HG02759 (cell line): ENCODE data around the gene ULBP1.
A peak's percentile ranks its signal among the peaks of the same experiment; 100 is the strongest.
"Not testable (repeated sequence)": the region's sequence is repeated elsewhere in the genome, so short reads cannot be mapped to it uniquely, and the experiment has no call there.

Source experiments
- ATAC-seq: cut with Tn5 transposase; IDR thresholded peaks from one replicate; pipeline ENCODE4 v1.9.1; 2021; ENCODE audit warnings: mild to moderate bottlenecking, moderate library complexity; ENCODE audit not compliant: unreplicated experiment

The ULBP1 gene

GRCh38 chr6:149933036-149933435 lies 30.7 kb upstream of the ULBP1 start:
- no peak for ATAC-seq

- no peak for ATAC-seq
Observed at GRCh38 chr6:149933461-149933860, 30.3 kb upstream of the ULBP1 start.

GRCh38 chr6:149934249-149935156 lies 29.2 kb upstream of the ULBP1 start:
- no peak for ATAC-seq

- no peak for ATAC-seq
Observed at GRCh38 chr6:149935246-149935645, 28.5 kb upstream of the ULBP1 start.

GRCh38 chr6:149935668-149936067 lies 28.1 kb upstream of the ULBP1 start:
- ATAC-seq = no peak

GRCh38 chr6:149936743-149937142 lies 27.0 kb upstream of the ULBP1 start:
- ATAC-seq = no peak

GRCh38 chr6:149938013-149938570 lies 25.7 kb upstream of the ULBP1 start:
- not testable (repeated sequence) for ATAC-seq

- peak; percentile 69 for ATAC-seq
Observed at GRCh38 chr6:149938571-149939355, 25.0 kb upstream of the ULBP1 start.

- ATAC-seq = no peak
Observed at GRCh38 chr6:149939356-149939648, 24.4 kb upstream of the ULBP1 start.

GRCh38 chr6:149939909-149940671 lies 23.7 kb upstream of the ULBP1 start:
- no peak for ATAC-seq

- ATAC-seq = no peak
Observed at GRCh38 chr6:149940672-149940982, 23.1 kb upstream of the ULBP1 start.

- peak; percentile 66 for ATAC-seq
Observed at GRCh38 chr6:149941583-149942460, 21.9 kb upstream of the ULBP1 start, which contains the start of gene ULBP2. TSS of gene ULBP2 (plus strand) at chr6:149942014. CDS start at chr6:149942073, 59 bp downstream.

GRCh38 chr6:149942461-149942829 lies 21.3 kb upstream of the ULBP1 start:
- ATAC-seq = no peak

- ATAC-seq = not testable (repeated sequence)
Observed at GRCh38 chr6:149943321-149943720, 20.4 kb upstream of the ULBP1 start.

- not testable (repeated sequence) for ATAC-seq
Observed at GRCh38 chr6:149945276-149945675, 18.5 kb upstream of the ULBP1 start.

- ATAC-seq = not testable (repeated sequence)
Observed at GRCh38 chr6:149946631-149947030, 17.1 kb upstream of the ULBP1 start.

- ATAC-seq = not testable (repeated sequence)
Observed at GRCh38 chr6:149947533-149947932, 16.2 kb upstream of the ULBP1 start.

GRCh38 chr6:149948011-149948410 lies 15.7 kb upstream of the ULBP1 start:
- no peak for ATAC-seq

- ATAC-seq = no peak
Observed at GRCh38 chr6:149948616-149949015, 15.1 kb upstream of the ULBP1 start.

- no peak for ATAC-seq
Observed at GRCh38 chr6:149950423-149950822, 13.3 kb upstream of the ULBP1 start.
